ENCODE data around the gene NR2F6.

Gene NR2F6

DNA sequence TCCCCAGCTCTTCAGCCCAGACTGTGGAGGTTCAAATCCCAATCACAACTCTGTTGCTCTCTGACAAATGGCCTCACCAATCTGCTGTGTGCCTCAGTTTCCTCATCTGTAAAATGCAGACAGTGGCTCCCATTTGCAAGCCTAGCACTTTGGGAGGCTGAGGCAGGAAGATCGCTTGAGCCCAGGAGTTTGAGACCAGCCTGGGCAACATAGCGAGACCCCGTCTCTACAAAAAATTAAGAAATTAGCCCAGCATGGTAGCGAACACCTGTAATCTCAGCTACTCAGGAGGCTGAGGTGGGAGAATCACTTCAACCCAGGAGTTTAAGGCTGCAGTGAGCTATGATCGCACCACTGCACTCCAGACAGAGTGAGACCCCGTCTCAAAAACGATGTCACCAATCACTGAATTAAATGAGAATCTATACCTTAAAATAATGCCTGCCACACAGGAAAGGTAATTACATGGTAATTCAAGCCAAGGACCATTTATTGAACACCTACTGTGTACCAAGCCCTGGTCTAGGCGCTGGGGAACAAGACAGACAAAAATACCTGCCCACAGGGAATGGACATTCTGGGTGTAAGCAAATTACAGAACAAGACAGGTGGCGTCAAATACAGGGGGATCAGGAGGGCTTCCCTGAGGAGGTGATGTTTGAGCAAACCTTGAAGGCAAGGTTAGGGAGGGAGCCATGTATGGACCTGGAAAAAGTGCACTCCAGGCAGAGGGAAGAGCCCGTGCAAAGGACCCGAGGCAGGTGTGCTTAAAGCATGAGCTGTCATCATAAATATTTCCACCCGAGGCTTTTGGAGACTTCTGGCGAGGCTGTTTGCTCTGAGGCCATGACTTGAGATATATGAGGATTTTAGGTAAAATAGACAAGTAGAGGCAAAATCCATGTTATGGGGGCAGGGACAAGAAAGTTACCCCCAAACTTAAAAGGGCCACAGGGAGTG, 7.7 kb downstream of the NR2F6 start:
- no peak for DNase-seq (ENCODE audit: low spot score)

DNA sequence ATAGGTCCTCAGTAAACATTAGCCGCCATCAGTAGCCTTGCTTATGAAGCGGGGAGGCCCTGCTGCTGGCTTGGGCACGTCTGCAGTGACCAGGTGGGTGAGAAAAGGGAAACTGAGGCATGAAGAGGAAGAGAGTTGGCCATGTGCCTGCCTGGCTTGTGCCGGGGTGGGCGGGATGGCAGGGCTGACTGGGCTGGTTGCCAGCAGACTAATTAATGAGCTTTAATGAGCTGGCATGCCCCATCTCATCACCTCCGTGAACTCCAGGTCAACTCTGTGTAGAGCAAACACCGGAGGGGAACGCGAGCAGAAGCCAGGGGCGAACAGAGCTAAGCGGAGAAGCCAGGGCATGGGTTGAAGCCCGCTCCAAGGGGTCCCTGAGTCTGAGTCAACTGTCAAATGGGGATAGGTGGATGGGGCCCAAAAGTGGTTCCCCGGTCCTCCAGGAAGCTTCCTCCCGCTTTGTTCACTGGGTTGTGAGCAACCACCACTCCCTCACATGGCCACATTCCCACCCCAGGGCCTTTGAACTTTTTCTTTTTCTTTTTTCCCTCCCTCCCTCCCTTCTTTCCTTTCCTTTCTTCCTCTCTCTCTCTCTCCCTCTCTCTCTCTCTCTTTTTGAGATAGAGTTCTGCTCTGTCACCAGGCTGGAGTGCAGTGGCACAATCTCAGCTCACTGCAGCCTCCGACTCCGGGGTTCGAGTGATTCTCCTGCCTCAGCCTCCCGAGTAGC, 8.7 kb downstream of the NR2F6 start:
- DNase-seq (ENCODE audit: low spot score), result no peak

DNA sequence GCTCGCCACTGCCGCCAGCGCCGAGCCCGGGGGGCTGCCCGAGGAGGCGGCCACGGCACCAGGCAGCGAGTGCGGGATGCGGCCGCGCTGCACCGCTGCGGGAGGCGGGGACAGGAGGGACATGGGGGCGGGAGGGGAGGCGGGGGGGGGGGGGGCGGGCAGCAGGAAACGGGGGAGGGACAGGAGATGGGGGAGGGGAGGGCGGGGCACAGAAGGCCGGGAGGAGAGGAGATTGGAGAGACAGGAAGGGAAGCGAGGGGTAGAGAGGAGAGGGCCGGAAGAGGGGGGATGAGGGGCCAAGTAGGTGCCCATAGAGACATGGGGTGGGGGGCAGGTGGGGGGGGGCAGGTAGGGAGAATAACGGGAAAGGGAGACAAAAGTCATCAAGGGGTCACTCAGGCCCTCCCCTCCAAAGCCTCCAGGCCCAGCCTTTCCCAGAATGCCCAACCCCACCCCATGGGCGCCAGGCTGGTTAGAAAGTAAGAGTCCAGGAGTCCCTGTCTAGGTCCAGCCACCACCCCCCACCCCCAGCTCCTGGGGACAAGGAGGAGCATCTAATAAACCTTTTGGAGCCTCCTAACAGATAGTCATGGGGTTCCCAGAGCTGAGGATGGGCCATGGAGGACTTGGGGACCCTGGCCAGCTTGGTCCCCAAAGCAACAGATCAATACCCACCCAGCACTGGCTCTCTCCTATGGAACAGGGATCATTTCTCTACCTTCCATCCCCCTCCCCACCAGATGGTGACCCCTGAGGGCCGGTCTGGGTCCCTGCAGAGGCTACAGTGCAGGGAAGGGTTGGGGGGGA, 9.5 kb downstream of the NR2F6 start:
- DNase-seq (ENCODE audit: low spot score), result no peak

DNA sequence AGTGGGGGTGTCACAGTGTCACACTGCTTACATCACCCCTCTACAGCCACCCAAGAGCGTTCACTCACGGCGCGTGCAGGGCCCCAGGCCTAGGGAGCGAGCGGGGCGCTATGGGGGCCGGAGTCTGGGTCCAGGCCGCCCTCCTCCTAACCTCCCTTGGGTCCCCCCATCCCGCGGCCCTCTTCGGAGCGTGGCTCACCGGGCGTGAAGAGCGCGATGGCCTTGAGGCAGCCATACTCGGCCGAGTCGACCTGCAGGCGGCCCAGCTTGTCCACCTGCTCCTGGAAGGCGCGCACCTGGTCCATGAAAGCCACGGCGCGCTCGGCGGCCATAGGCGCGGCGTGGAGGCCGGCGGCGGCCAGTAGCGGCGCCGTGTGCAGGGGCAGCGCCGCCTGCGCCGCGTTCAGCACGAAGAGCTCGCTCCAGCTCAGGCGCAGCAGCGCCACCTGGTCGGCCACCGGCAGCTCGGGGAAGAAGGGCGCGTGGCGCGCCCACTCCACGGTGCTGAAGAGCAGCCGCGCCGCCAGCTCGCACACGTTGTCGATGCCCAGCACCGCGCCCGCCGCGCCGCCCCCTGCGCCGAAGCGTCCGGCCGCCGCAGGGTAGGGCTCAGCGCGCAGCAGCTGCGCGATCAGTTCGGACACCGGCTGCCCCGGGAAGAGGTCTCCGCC, 10.3 kb downstream of the NR2F6 start:
- peak; percentile 77 for DNase-seq (ENCODE audit: low spot score)

DNA sequence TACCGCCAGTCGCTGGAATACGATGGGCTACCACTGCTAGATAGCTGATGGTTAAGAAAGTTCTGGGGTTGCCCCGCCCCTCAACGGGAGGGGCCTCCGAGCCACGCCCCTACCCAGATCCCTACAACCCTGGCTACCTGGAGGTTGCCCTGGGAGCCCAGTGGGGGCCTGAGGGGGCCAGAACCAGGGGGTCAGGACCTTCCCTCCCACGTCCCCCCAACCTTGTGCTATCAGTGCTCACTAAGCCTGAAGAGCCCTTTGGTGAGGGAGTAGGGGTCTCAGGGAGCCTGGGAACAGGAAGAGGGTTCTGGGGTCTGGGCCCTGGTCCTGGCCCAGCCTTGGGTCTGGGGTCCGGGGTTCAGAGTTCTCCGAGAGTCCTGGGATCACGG, 10.8 kb downstream of the NR2F6 start:
- DNase-seq (ENCODE audit: low spot score), result peak; percentile 51

DNA sequence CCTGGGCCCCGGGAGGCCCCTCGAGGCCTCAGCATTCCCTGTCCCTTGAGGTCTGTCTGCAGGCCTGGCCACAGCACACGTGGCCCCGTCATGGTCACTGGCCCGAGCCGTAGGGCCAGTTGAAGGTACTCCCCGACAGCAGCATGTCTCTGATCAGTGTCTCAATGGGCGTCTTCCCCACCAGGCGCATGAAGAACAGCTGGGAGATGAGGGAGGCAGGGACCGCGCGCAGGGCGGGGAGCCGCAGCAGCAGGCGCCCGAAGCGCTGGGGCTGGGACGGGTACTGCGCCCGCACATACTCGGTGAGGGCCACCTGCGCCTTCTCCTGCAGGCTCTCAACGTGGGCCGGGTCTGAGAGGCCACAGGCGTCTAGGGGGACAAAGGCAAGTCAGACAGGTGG, 13.5 kb downstream of the NR2F6 start:
- DNase-seq (ENCODE audit: low spot score), result no peak

DNA sequence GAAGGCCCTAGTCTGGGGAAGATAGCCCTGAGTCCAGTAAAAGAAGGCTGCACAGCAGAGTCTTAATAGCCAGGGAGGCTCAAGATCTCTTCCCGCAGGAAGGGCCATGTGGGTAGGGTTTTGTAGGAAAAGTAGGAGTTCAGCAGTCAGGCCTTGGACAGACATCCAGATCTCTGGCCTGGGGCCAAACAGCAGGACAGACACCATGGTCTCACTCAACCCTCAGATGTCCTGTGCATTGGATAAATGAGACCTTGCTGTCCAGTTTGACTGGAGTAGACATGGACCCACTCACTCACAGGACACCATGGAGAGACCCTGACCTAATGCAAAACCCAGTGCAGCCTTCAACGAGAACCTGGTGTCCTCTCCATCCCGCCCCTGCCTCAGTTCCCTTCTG, 15.8 kb downstream of the NR2F6 start:
- no peak for DNase-seq (ENCODE audit: low spot score)

DNA sequence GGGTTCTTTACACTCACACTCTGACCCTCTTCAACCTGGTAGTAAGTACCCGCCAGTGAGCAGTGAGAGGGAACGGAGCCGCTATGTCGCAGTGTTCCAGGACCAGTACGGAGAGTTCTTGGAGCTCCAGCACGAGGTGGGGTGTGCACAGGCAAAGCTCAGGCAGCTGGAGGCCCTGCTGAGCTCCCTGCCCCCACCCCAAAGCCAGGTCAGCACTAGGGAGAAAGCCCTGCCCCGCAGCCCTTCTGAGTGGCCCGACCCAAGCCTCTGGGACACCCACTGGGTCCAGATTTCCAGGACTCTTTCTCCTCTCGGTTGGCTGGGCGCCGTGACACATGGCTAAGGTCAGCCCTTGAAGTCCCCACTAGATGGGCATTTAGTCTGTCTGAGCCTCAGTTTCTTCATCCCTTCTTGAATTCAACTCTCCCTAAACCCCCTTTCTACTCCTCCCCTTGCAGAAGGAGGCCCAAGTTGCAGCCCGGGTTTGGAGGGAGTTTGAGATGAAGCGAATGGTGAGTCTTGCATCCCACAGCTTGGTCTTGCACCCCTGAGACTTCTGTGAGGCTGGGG, 17.8 kb downstream of the NR2F6 start:
- no peak for DNase-seq (ENCODE audit: low spot score)

DNA sequence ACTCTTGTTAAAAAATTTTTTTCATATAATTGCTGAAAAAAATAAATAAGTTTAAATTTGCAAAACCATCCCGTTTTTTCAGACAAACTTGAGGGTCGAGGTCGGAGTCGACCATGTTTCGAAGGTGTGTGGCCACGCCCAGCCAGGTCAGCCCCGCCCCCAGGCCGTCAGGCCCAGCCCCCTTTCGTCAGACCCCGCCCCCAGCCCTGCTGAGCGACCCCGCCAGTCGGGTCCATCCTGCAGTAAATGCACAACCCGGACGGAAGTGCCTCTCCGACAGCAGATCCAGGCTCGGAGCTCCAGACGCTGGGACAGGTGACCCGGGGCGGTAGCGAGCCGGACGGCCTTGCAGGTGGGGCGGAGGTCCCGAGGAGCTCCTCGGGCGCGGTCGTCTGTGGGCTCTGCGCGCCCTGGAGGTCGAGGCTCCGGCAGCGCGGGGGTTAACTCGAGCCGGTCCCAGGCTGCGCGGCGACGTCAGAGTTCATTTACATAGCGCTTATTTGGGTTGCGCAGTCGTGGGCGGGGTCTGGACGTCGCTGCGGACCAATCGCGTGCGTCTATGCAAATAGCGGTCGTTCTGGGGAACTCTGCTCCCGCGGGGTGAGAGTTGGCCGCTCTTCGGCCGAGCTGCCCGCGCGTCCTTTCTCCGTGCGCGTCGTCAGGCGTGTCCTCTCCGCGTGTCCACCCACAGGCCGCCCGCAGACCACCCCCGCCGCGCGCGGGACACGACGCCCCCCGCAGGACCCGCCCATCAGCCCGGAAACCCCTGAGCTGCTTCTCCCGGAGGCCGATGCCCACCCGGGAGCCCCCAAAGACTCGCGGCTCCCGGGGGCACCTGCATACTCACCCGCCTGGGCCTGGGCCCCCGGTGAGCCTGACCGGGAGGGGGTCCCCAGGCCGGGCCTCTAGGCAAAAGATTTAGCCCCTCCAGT, 19.5 kb downstream of the NR2F6 start, which contains the start of gene OCEL1:
Gene OCEL1, plus strand, starts transcription at position 225 of the 932 bp plus-strand sequence. Its CDS starts 22 bp downstream, at position 247.
- DNase-seq (ENCODE audit: low spot score), result peak; percentile 96

DNA sequence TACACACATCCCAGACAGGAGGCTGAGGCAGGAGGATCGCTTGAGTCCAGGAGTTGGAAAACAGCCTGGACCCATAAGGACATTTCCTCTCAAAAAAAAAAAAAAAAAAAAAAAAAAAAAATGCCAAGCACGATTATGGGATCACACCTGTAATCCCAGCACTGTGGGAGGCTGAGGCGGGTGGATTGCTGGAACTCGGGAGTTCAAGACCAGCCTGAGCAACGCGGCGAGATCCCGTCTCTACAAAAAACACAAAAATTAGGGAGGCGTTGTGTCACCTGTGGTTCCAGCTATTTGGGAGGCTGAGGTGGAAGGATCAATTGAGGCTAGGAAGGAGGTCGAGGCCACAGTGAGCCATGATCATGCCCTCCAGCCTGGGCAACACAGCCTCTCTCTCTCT, 20.7 kb downstream of the NR2F6 start:
- DNase-seq (ENCODE audit: low spot score), result no peak

DNA sequence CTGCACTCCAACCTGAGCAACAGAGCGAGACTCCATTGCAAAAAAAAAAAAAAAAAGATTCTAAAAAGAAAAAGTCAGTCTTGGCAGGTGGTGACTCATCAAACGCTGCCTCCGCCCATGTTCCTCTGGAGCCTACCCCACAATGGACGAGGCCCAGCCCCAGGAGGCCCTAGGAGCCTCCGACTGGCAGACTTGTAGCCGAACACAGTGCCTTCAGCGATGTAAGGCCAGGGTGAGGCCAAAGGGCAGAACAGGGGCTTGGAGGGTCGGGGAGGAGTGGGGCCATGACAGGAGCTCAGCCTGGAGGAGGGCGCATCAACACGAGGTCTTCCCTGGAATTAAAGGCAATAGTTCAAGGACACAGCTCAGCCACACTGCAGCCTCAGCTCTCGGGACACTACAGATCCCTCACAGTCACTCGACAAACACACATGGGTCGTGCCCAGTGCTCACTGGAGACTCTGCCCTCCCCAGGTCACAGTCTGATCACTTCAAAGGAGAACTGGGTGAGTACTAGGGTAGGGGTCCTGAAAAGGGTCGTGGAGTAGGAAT, 25.4 kb downstream of the NR2F6 start:
- DNase-seq (ENCODE audit: low spot score), result peak; percentile 33

DNA sequence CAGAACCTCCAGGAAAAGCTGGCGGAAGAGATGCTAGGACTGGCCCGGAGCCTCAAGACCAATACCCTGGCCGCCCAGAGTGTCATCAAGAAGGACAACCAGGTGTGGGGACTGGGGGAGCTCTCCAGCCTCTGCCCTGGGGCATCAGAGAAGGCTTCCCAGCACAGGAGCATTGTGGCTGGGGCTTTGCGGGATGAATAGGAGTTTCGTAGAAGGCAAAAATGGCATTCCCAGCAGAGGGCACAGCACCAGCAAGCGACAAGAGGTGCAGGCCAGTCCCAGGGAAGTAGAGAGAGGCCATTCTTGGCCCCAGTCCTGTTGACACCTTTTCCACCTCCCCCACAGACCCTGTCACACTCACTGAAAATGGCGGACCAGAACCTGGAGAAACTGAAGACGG, 26.4 kb downstream of the NR2F6 start:
- no peak for DNase-seq (ENCODE audit: low spot score)

DNA sequence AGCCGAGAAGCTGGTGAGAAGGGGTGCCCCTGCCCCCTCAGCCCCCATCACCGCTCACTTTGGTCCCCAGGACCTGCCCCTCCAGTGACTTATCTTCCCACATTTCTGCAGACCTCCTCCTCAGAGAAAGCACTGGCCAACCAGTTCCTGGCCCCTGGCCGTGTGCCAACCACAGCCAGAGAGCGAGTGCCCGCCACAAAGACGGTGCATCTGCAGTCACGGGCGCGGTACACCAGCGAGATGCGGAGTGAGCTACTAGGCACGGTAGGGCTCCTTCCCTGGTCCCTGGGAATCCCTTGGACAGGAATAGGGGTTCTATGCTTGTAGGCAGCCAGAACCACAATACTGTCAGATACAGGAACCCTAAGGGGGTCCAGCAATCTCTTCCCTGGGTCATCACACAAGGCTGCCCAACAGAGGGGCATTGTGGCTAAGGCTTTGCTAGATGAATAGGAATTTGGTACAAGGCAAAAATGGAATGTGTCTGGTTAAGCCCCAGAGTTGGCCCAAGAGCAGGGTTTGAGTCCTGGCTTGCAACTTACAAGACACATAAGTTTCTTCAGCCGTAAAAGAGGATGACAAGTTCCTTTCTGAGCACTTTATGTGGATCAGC, 29.6 kb downstream of the NR2F6 start:
- DNase-seq (ENCODE audit: low spot score), result no peak

DNA sequence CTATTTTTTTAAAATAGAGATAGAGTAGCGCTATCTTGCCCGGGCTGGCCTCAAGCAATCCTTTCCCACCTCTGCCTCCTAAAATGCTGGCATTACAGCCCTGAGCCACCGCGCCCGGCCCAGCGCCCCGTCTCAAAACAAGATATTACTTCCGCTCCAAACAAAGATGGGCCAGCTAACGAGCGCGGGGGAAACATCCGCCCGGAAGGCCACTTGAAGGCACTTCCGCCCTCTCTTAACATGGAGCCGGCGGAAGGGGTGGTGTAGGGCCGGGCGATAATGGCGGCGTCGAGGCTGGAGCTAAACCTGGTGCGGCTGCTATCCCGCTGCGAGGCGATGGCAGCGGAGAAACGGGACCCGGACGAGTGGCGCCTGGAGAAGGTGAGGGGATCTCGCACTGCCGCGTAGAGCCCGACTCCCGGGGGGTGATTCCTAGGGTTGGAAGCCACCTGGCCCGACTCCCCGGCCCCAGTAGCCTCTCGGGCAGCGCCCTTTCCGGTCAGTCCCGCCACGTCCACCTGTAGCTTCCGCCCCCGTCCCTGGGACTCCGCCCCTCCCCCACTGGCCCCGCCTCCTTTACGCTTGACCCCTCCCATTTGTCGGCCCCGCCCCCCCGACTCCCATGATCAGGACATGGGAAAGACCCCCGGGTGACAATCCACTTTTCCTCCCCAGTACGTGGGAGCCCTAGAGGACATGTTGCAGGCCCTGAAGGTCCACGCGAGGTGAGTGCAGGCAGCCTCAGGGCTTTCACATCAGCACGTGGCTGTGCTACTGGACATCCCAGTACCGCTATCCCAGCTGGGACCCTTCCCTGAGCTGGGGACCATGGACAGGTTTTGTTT, 30.4 kb downstream of the NR2F6 start, which contains the start of gene USE1:
Gene USE1, plus strand, starts transcription at position 231 of the 845 bp plus-strand sequence. Its CDS starts 49 bp downstream, at position 280.
- peak; percentile 90 for DNase-seq (ENCODE audit: low spot score)

DNA sequence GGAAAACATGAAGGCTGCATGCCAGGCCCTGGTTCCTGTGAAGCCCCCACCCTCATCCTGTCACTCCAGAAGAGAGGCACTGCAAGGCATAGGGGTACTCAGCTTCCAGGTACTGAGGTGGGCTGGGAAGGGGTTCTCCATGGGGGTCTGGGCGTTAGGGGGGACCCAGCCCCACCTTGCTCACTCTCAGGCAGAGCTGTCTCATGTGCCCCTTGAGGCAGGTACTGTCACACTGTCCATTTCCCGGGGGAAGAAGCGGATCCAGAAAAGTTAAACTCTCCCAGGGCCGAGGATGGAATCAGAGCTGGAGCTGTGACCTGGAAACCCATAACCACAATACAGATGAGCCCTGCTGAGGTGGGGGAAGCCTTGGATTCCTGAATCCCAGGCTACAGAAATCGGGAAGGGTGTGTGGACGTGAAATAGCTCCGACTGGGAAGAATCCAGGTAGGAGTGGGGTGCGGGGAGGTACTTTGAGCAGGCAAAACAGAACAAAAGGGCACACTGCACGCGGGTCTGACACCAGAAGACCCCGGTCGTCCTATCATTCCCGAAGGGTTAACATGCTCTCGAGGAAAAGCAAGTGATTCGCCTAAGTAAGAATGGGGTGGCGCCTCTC, 31.1 kb downstream of the NR2F6 start:
- DNase-seq (ENCODE audit: low spot score), result no peak

DNA sequence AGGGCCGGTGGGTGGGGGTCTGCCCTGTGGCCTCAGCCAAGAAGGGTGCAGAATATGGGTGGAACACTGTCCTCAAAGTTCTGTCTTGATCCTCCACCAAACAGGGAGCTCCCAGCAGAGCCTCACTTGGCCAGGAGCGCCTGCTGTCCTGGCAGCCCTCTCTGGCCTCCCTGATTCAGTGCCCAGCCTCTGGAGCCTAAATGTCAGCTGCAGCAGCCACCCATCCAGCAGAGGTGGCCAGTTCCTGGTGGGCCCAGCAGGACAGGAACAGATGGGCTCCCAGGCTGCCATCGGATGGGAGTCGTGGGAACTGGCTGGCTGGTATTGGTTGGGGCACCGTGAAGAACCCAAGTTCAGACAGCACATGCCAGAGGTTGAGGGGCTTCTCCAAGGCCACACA, 32.4 kb downstream of the NR2F6 start:
- DNase-seq (ENCODE audit: low spot score), result no peak

DNA sequence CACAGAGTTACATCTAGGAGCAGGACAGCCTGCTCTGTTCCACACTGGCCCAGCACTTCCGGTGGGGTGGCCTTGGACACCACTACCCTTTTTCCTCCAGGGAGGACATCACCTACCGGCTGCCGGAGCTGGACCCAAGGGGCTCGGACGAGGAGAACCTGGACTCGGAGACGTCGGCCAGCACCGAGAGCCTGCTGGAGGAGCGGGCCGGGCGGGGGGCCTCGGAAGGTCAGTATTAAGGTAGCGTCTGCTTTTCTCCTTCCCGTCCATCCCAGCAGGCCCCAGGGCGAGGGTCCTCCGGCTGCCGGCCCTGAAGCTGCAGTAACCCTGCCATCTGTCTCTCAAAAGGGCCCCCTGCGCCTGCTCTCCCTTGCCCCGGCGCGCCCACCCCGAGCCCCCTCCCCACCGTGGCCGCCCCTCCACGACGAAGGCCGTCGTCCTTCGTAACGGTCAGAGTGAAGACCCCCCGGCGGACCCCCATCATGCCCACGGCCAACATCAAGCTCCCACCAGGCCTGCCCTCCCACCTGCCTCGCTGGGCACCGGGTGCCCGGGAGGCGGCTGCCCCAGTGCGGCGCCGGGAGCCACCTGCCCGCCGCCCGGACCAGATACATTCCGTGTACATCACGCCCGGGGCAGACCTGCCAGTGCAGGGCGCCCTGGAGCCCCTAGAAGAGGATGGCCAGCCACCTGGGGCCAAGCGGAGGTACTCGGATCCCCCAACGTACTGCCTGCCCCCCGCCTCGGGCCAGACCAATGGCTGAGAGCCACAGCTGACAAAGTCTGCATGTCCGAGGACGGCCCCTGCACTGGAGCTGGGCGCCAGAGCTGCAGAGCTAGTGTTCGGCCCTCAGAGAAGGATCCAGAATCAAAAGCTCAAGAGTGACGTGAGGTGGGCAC, 33.9 kb downstream of the NR2F6 start:
- no peak for DNase-seq (ENCODE audit: low spot score)
